Dedifferentiated amniotic fluid mesenchymal stem cell (primary cell): ENCODE data around the gene FARP2.
"Not testable (repeated sequence)": the region's sequence is repeated elsewhere in the genome, so short reads cannot be mapped to it uniquely, and the experiment has no call there.

Experiments used
- DNase-seq: peaks from one replicate; pipeline ENCODE4 v3.0.0-alpha.2; 2016; ENCODE audit errors: extremely low spot score

Gene FARP2

DNA sequence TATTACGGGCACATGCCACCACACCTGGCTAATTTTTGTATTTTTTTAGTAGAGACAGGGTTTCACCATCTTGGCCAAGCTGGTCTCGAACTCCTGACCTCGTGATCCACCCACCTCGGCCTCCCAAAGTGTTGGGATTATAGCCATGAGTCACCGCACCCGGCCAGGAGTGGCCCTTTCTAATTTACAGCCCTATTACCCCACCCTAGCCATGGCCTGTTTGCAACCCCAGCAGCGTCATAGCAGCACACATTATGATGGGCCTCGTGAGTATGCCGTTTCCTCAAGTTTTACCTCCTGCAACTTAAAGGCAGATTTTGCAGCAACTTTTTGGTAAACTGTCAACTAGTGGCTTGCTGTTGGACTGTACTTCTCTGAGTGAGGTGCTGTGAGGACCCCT, 97.8 kb downstream of the FARP2 start:
- not testable (repeated sequence) for DNase-seq

DNA sequence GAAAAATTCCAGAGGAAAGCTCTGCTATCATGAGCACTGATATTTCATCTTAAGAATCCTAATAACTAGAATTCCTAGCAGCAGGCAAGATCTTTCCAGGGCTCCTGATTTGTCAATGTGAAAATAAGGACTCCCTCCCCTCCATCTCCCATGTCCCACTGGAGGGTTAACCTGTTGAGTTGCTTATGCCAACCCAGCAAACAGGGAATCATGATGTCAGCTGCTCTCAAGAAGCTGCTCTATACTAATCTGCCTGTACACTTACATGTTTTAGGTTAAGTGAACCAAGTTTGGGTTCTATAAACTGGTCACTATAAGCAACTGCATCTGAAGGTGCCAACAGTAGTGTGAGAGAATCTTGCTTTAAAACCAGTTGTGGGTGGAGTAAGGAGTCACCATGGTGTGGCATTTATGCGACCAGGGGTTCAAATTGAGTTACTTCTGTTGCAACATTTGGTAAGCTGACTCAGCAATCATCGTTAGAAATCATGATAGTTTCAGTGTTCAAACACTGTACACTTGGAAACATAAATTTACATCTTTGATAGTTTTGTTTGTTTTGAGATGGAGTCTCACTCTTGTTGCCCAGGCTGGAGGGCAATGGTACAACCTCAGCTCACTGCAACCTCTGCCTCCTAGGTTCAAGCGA, 98.9 kb downstream of the FARP2 start:
- DNase-seq = no peak

DNA sequence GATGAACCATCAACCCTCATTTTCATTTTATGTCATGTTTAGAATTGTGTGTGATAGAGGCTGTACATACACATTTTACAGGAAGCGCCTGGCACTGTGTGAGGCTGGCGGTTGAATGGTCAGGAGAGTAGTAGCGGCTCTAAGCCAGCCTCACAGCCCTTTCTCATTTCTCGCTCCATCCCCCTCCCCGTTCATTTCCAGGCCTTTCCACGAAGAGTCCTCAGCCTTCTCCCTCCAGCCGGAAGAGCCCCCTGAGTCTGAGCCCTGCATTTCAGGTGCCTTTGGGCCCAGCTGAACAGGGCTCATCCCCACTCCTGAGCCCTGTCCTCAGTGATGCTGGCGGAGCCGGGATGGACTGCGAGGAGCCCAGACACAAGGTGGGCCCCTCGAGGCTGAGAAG, 100.5 kb downstream of the FARP2 start:
- no peak for DNase-seq

DNA sequence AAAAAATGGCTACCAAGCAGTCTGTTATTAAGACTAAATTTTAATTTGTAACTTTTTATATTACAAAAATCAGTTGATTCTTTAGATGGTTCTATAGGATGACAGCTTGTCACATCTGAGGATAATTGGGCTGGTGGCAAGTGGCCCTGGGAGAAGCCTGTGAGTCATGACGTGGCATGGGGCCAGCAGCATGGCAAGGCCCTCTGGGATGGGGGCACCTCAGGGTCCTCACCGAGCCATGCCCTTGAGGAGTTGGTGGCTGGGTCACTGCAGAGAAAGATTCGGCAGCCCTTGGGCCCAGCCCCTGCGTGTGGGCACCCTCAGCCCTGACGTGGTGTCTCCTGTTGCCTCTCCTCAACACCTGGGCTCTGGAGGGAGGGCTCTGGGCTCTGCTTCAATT, 102.6 kb downstream of the FARP2 start:
- DNase-seq = no peak

DNA sequence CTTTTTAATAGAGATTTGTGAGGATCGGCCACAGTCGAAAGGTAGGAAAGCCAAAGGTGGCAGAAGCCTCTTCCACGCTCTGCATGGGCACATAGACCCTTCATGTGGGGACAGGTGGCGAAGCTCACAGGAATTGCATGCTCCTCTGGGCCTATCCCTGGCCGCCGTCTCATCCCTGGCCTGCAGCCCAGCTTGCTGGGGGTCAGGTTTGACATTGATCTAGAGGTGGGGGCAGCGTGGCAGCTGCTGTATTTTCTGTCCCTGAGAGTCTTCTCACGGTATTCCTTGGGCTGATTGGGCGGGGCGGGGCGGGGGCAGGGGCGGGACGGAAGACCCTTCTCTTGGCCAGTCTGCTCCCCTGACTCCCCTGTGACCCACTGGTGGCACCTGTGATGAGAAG, 103.4 kb downstream of the FARP2 start:
- DNase-seq = no peak

DNA sequence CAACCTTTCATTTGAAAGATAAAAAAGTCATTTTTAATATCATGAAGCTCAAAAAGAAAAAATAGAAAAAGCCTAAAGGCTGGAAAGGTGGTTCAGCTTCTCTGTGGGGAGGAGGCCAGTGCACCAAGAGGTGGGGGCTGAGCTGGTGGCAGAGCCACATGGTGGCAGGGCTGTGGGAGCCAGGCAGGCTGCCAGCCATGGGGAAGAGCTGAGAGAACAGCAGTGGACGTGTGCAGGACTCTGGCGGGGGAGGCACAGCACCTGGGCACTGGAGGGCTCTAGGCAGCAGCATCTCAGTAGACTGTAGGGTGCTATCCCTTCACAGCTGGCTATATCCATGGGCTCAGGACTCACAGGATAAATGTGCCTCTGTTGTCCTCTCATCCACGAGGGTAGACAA, 104.5 kb downstream of the FARP2 start:
- no peak for DNase-seq

DNA sequence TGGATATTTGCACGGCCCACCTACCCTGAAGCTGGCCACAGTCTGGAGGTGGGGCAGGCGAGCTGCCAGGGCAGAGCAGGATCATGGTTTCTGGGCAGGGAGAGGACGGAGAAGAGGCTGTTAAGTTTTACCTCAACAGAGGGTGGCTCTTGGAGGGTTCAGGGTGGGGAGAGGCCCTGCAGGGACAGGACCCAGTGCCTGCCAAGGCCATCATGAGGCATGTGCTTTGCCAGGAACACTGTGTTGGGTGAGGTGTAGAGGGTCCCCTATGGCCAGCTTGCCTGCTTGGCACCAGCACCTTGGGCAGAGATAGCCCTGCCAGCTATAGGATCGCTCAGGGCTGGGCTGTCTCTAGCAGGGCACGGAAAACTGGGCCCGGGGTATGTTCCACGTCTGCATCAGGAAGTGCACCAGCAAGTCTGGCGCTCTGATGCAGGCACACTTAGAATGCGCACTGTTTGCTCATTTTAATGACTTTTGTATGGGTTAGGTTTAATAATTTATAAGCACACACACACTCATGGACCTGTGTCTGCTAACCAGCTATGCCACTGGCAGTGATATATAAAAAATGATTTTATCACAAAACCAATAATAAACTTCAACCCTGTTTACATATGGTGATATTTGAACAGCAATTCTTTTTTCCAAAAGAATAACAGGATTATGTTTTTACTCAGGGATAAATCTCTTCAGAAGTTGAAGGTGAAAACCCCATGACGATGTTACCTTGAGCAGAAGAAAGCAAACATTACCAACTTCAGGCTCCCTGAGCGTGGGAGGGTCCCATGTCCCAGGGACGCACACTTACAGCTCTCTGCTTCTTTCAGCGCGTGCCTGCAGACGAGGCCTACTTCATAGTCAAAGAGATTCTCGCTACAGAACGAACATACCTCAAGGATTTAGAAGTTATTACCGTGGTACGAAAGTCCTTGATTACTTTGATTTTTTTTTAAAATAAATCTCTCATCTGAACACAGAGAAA, 105.9 kb downstream of the FARP2 start:
- DNase-seq = no peak

DNA sequence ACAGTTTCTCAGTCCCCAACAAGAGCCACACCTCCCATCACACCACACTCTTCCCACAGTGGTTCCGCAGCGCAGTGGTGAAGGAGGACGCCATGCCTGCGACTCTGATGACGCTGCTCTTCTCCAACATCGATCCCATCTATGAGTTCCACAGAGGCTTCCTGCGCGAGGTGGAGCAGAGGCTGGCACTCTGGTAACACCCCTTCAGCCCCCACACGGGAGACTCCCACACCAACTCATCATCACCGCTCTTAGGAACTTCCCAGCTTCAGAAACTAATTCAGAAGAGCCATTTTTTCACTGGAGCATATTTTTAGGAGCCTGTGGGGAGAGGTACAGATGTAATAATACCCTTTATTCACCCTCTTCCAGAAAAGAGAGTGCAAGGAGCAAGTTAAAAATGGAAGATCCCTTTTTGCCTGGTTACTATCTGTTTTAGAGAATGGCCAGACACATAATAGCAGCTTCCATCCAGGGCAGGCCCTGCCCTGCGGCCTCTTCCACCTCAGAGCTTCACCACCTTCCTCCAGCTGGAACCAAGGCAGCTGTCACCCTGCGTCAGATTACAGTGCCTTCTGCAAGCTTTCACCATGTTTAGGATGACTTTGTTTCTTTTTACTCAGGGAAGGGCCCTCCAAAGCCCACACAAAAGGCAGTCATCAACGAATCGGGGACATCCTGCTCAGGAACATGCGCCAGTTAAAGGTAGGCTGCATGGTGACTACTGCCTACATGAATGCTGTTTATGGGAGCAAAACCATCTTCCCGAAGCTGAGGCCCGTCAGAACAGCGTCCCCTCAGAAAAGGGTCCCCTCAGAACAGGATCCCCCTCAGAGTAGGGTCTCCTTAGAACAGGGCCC, 107.4 kb downstream of the FARP2 start:
- DNase-seq = no peak

DNA sequence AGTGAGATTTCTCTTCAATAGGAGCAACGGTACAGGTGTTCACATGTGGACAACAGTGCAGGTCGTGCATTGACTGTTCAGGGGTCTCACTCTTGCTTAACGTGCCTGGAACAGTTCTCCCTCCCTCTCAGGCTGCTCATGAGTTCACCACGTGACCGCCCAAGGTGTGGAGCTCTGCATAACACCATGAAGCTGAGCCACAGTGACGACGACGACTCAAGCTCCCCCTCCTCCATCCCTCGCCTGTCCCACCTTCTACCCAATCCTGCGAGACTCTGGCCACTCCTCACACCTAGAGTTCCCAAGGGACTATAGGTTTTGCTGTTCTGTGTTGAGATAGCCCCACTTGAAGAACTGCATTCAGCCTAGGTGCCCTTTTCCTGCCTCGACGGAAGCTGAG, 109.5 kb downstream of the FARP2 start:
- no peak for DNase-seq

DNA sequence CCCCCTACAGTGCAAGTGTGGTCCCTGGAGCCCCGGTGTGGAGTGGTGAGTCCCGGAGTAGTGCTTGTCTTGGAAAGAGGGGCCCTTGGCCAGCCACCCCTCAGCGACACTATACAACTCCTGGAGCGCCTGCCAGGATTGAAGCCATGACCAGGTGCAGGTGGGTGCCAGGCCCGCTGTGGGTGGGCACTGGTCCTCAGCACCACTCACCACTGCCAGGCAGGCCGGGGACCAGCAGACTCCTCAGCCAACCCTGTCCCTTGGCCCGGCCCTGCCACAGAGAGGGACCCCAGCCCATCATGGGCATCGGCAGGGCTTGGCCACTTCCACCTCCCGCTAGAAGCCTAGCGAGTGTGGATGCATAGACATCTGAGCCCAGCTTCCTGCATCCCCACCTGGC, 110.1 kb downstream of the FARP2 start:
- DNase-seq = no peak

DNA sequence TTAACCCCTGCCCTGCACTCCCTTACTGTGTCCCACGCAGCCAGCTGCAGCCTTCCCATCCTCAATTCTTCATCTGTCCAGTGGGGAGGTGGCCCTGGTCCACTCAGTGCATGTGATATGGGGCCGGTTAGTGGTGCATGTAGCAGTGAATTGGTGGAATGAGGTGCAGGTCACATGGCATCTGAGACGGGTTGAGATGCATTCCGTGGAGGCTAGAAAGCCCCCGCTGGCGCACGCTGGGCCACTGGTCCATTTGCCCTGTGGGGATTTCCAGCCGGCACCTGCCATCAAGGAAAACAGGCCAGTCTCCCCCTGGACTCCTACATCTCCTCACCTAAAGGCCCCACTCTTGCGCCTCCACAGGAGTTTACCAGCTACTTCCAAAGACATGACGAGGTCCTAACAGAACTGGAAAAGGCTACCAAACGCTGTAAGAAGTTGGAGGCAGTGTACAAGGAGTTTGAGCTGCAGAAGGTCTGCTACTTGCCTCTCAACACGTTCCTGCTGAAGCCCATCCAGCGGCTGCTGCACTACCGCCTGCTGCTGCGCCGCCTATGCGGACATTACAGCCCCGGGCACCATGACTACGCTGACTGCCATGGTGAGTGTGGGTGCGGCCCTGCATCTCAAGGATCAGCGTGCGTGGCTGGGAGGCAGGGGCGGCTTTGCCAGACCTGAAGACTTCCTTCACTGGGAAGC, 111.8 kb downstream of the FARP2 start:
- DNase-seq = no peak

DNA sequence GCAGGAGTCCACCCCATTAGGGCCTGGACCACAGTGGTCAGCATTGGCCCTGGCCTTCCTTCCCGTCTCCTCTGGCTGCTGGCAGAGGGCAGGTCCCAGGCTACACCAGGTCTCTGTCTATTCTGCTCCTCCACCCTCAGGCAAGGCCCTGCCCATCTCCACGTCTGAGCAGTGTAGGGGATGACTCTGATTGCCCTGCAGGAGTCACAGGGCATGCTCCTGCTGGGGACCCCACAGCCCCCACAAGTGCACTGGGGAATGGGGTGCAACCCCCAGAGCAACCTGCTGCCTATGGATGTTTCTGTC, 112.3 kb downstream of the FARP2 start:
- no peak for DNase-seq

DNA sequence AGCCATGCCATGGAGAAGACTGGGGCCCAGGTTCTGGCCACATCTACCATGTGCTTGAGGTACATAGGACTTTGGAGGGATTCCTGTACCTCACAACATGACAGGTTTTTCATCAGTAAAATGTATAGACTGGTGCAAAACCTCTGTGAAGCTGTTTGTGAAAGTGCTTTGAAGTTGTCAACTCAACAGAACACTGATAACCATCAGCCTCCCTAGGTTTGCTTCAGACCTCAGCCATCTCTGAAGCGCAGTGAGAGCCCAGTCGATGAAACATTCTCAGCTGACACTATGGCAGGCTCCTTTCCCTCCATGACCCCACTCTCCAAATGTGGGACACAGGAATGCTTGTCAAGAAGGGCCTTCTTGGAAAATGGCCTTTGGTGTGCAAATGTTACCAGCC, 113.7 kb downstream of the FARP2 start:
- DNase-seq = no peak

DNA sequence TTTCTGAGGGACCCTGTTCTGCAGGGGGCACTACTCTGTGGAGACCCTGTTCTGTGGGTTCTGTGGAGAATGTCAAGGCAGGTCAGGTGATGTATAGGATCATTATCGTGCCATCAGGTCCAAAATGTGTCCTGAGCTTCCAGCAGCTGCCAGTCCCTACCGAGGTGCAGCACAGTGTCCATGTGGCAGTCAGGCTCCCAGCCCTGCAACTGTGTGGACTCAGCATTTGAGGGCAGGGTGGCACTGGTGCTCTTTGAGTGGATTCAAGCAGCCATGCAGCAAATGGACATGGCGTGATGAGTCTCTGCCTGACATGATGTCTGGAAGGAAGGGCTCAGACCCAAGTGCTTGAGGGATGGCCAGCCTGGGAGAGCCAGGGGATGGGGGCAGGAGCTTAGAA, 117.3 kb downstream of the FARP2 start:
- no peak for DNase-seq

DNA sequence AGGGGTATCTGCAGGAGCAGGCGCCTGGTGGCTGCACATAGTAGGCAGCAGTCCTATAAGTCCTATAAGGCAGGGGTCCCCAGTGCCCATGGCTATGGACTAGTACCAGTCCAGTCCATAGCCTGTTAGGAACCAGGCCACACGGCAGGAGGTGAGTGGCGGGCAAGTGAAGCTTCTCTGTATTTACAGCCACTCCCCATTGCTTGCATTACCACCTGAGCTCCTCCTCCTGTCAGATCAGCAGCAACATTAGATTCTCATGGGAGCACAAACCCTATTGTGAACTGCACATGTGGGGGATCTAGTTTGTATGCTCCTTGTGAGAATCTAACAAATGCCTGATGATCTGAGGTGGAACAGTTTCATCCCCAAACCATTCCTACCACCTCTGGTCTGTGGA, 119.2 kb downstream of the FARP2 start:
- DNase-seq = no peak

DNA sequence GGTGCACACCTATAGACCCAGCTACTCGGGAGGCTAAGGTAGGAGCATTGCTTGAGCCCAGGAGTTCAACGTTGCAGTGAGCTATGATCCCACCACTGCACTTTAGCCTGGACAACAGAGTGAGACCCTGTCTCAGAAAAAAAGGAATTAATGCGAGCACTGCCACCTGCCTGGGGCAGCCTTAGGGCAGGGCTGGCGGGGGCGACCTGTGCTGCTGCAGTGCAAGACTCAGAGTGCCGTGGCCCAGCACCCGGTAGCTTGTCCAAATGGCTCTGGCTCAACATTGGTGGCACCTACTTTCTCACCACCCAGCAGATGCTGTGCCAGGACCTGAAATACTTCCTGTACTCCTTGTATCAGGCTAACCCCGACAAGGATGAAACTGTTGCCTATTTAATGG, 122.1 kb downstream of the FARP2 start:
- no peak for DNase-seq

DNA sequence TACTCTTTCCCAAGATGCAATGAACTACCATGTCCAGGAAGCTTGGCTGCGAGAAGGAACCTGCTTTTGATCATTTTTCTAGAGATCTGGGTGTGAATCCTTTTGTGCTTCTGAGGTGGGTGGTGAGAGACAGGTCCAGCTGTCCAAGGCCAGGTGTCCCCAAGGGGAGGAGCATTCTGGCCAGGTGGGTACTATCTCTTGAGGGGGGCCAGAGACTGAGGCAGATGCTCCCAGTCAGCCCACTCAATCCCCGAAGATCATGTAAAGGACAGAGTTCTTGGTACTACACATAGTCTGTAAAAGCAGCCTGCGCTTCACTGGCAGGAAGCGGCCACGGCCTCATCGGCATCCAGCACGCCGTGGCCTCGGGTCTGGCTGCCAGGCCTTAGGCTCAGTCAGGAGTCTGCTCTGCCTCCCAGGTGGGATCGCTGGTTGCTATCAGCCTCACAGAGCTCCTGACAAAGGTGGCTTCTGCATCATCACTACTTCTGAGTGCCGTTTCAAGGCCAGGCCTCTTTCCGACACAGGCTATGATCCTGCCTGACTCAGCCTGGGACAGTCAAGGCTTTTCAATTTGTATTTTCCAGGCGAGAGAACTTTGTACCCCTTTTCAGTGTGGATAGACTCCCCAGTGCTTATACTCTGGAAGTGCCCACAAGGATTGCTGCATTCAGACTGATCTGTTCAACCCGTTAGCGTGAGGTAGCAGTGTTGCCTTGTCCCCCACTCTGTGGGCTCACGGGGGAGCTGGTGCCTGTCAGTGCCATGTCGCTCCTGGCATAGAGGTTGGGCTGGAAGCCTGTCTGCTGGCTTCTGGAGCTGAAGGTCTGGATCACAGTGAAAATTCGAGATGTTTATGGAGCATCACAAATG, 123.2 kb downstream of the FARP2 start:
- DNase-seq = no peak

DNA sequence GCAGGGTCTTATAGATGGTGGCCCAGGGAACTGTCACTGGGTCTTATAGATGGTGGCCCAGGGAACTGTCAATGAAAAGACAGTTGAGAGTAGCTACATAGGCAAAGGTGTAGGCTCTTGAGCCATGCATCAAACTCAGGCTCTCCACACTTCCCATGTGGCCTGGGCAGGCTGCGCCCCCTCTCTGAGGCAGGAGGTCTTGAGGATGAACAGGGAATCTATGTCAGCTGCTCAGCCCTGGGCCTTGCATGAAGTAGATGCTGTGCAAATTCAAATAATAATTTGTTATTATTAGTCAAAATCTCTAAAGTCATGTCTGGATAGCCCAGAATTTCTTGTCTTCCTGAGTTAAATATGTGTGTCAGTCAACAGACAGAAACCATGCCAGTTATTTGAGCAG, 125.6 kb downstream of the FARP2 start:
- DNase-seq = no peak

DNA sequence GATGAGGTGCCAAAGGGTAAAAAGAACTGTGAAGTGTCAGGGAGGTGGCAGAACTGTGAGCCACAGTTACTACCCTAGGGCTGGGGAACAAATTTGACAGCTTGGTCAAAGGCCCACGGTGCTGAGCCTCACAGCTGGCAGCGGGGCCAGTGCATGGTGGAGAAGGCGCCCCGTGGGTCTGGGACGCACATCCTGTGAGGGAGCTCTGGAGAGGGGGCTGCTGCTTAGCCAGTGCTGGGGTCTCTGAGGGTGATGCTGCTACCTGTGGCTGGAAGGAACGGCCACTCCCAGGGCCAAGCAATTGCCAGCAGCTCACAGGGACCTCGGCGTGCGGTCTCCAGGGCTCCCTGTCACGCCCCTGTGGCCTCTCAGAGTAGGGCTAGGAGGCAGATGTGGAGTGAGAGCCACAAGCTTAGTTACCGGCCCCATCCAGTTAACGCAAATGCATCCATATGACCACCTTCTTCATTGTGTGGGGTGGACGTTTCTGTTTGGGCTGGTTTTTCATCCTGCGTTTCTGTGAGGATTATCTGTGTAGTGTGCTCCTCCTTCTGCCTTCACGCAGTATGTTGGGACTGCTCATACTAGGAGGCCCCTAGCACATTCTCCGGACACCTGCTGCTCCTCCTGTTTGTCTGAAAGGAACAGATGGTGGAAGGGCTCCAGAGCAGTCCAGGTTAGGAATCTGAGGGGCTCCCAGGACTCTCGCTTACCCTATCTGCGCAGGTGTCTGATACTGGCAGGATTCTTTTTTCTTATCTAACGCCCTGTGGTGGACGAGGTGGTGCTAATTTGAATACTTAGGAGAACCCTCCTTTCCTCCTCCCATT, 126.3 kb downstream of the FARP2 start:
- no peak for DNase-seq

DNA sequence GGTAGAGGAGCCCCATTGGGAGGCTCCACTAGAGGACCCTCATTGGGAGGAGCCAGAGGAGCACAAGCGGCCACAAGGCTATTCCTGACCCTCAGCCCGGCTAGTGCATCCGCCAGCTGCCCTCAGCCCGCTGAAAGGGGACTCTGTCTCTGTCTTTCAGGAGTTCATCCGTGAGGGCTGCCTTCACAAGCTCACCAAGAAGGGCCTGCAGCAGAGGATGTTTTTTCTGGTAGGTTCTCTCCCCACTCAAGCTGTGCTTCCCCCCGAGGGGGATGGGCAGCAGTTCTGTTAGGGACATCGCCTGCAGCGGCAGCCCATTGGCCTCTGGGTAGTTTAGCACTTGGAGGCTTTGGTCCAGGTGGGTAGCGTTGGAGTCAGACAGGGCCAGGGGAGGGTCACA, 127.2 kb downstream of the FARP2 start:
- DNase-seq = no peak
